Neuron (in vitro differentiated cells): ENCODE measurements around the gene CDK5RAP1.

Experiments
- H2AFZ ChIP-seq: one replicate; pipeline ENCODE4 v1.6.1; 2013; ENCODE audit warnings: low read depth, mild to moderate bottlenecking, inconsistent platforms, low read length, moderate library complexity
- H3K27me3 ChIP-seq: one replicate; pipeline ENCODE4 v1.6.1; 2013; ENCODE audit warnings: low read length; ENCODE audit not compliant: insufficient read depth
- H3K36me3 ChIP-seq: one replicate; pipeline ENCODE4 v1.6.1; 2013; ENCODE audit warnings: low read length; ENCODE audit not compliant: insufficient read depth
- H3K4me1 ChIP-seq: one replicate; pipeline ENCODE4 v1.6.1; 2013; ENCODE audit warnings: low read length; ENCODE audit not compliant: insufficient read depth
- H3K4me3 ChIP-seq: 2 replicates; pipeline ENCODE4 v1.5.1; 2013; ENCODE audit warnings: mild to moderate bottlenecking, low read length, moderate library complexity
- H3K9me3 ChIP-seq: one replicate; pipeline ENCODE4 v1.6.1; 2013; ENCODE audit warnings: low read length

CDK5RAP1 gene

GRCh38 chr20:33325350-33325749 lies 76.0 kb downstream of the CDK5RAP1 start:
- H2AFZ ChIP-seq: no peak overlapping the region
- no peaks in the 10 kb centered on the region for H3K4me1 ChIP-seq
- H3K9me3 ChIP-seq: no peaks in the 10 kb centered on the region
- peaks cover 21% of the 10 kb centered on the region for H3K27me3 ChIP-seq
- no peaks in the 10 kb centered on the region for H3K36me3 ChIP-seq
- no peak overlapping the region for H3K4me3 ChIP-seq

GRCh38 chr20:33323236-33323635 lies 78.1 kb downstream of the CDK5RAP1 start:
- Histone ChIP-seq H3K27me3 (peaks cover 14% of the 10 kb centered on the region), H3K36me3 (no peaks in the 10 kb centered on the region), H2AFZ (no peak overlapping the region), H3K4me3 (no peak overlapping the region), H3K4me1 (no peaks in the 10 kb centered on the region), H3K9me3 (no peaks in the 10 kb centered on the region)

- H3K27me3 ChIP-seq: peaks cover 21% of the 10 kb centered on the region
- H3K36me3 ChIP-seq: no peaks in the 10 kb centered on the region
- no peaks in the 10 kb centered on the region for H3K9me3 ChIP-seq
- no peaks in the 10 kb centered on the region for H3K4me1 ChIP-seq
- no peak overlapping the region for H2AFZ ChIP-seq
- no peak overlapping the region for H3K4me3 ChIP-seq
Measured at GRCh38 chr20:33322456-33322855, 78.9 kb downstream of the CDK5RAP1 start.

- no peak overlapping the region for H2AFZ ChIP-seq
- H3K27me3 ChIP-seq: peaks cover 29% of the 10 kb centered on the region
- H3K4me1 ChIP-seq: no peaks in the 10 kb centered on the region
- H3K9me3 ChIP-seq: no peaks in the 10 kb centered on the region
- no peak overlapping the region for H3K4me3 ChIP-seq
- no peaks in the 10 kb centered on the region for H3K36me3 ChIP-seq
Measured at GRCh38 chr20:33320006-33320405, 81.3 kb downstream of the CDK5RAP1 start.

GRCh38 chr20:33318096-33318429 lies 83.3 kb downstream of the CDK5RAP1 start:
- H3K4me3 ChIP-seq: no peak overlapping the region
- H3K27me3 ChIP-seq: peaks cover 26% of the 10 kb centered on the region
- H2AFZ ChIP-seq: no peak overlapping the region
- H3K9me3 ChIP-seq: no peaks in the 10 kb centered on the region
- no peaks in the 10 kb centered on the region for H3K36me3 ChIP-seq
- H3K4me1 ChIP-seq: no peaks in the 10 kb centered on the region

GRCh38 chr20:33317424-33318095 lies 83.8 kb downstream of the CDK5RAP1 start:
- peaks cover 26% of the 10 kb centered on the region for H3K27me3 ChIP-seq

GRCh38 chr20:33316958-33317357 lies 84.4 kb downstream of the CDK5RAP1 start:
- no peaks in the 10 kb centered on the region for H3K9me3 ChIP-seq
- H3K4me3 ChIP-seq: no peak overlapping the region
- no peaks in the 10 kb centered on the region for H3K36me3 ChIP-seq
- peaks cover 26% of the 10 kb centered on the region for H3K27me3 ChIP-seq
- no peaks in the 10 kb centered on the region for H3K4me1 ChIP-seq
- no peak overlapping the region for H2AFZ ChIP-seq

More at GRCh38 chr20:33317424-33318095, 83.8 kb downstream of the CDK5RAP1 start:
- Histone ChIP-seq H3K9me3 (no peaks in the 10 kb centered on the region), H2AFZ (no peak overlapping the region), H3K4me3 (no peak overlapping the region), H3K4me1 (no peaks in the 10 kb centered on the region), H3K36me3 (no peaks in the 10 kb centered on the region)

- Histone ChIP-seq H2AFZ (no peak overlapping the region), H3K4me3 (no peak overlapping the region)
Measured at GRCh38 chr20:33316343-33316742, 85.0 kb downstream of the CDK5RAP1 start.

GRCh38 chr20:33313686-33314314 lies 87.5 kb downstream of the CDK5RAP1 start:
- Histone ChIP-seq H3K9me3 (no peaks in the 10 kb centered on the region), H3K27me3 (peaks cover 16% of the 10 kb centered on the region), H3K4me3 (no peak overlapping the region), H3K36me3 (no peaks in the 10 kb centered on the region), H2AFZ (no peak overlapping the region), H3K4me1 (no peaks in the 10 kb centered on the region)

More at GRCh38 chr20:33316343-33316742, 85.0 kb downstream of the CDK5RAP1 start:
- Histone ChIP-seq H3K27me3 (peaks cover 26% of the 10 kb centered on the region), H3K36me3 (no peaks in the 10 kb centered on the region), H3K9me3 (no peaks in the 10 kb centered on the region), H3K4me1 (no peaks in the 10 kb centered on the region)

- no peaks in the 10 kb centered on the region for H3K9me3 ChIP-seq
- H3K4me1 ChIP-seq: no peaks in the 10 kb centered on the region
- no peaks in the 10 kb centered on the region for H3K36me3 ChIP-seq
Measured at GRCh38 chr20:33312583-33312982, 88.7 kb downstream of the CDK5RAP1 start.

GRCh38 chr20:33311996-33312395 lies 89.3 kb downstream of the CDK5RAP1 start:
- Histone ChIP-seq H3K4me3 (no peak overlapping the region), H3K36me3 (no peaks in the 10 kb centered on the region), H3K9me3 (no peaks in the 10 kb centered on the region), H3K27me3 (peaks cover 5% of the 10 kb centered on the region), H3K4me1 (no peaks in the 10 kb centered on the region), H2AFZ (no peak overlapping the region)

More at GRCh38 chr20:33312583-33312982, 88.7 kb downstream of the CDK5RAP1 start:
- H3K4me3 ChIP-seq: no peak overlapping the region
- H2AFZ ChIP-seq: no peak overlapping the region
- H3K27me3 ChIP-seq: peaks cover 9% of the 10 kb centered on the region

GRCh38 chr20:33311011-33311410 lies 90.3 kb downstream of the CDK5RAP1 start:
- no peaks in the 10 kb centered on the region for H3K27me3 ChIP-seq
- no peaks in the 10 kb centered on the region for H3K4me1 ChIP-seq
- H2AFZ ChIP-seq: no peak overlapping the region
- no peaks in the 10 kb centered on the region for H3K9me3 ChIP-seq
- no peaks in the 10 kb centered on the region for H3K36me3 ChIP-seq
- H3K4me3 ChIP-seq: no peak overlapping the region

GRCh38 chr20:33310327-33310899 lies 90.9 kb downstream of the CDK5RAP1 start:
- H3K27me3 ChIP-seq: no peaks in the 10 kb centered on the region
- H3K4me3 ChIP-seq: no peak overlapping the region
- H3K4me1 ChIP-seq: no peaks in the 10 kb centered on the region
- no peaks in the 10 kb centered on the region for H3K36me3 ChIP-seq
- no peaks in the 10 kb centered on the region for H3K9me3 ChIP-seq
- H2AFZ ChIP-seq: no peak overlapping the region
